UCSD-AML1 (cell line): Measurements from ENCODE around the gene NFE2L3.

Experiments used
- DNase-seq: peaks from one replicate; lab custom pipeline; 2025; ENCODE audit not compliant: unreplicated experiment; lab: John Stamatoyannopoulos, UW

Gene NFE2L3

GRCh38 chr7:26198781-26199169 lies 46.8 kb downstream of the NFE2L3 start:
- DNase-seq = no peak

- DNase-seq = peak; percentile 31
Measured at GRCh38 chr7:26199301-26200037, 47.5 kb downstream of the NFE2L3 start.

- peak; percentile 66 for DNase-seq
Measured at GRCh38 chr7:26200038-26200443, 48.0 kb downstream of the NFE2L3 start.

- DNase-seq = peak; percentile 92
Measured at GRCh38 chr7:26200444-26201246, 48.6 kb downstream of the NFE2L3 start, which contains the start of gene HNRNPA2B1. HNRNPA2B1 (minus strand) TSS chr7:26200746; CDS start chr7:26200577, 169 bp downstream.

GRCh38 chr7:26201247-26202018 lies 49.4 kb downstream of the NFE2L3 start, which contains the start of gene CBX3:
CBX3 (plus strand) TSS chr7:26201745; CDS start chr7:26202999, 1,254 bp downstream.
- peak; percentile 86 for DNase-seq

GRCh38 chr7:26202019-26202990 lies 50.3 kb downstream of the NFE2L3 start:
- DNase-seq = peak; percentile 52

GRCh38 chr7:26203016-26203415 lies 51.0 kb downstream of the NFE2L3 start:
- DNase-seq = no peak

GRCh38 chr7:26208040-26208439 lies 56.0 kb downstream of the NFE2L3 start:
- no peak for DNase-seq

GRCh38 chr7:26212921-26213718 lies 61.1 kb downstream of the NFE2L3 start:
- no peak for DNase-seq

GRCh38 chr7:26213807-26214515 lies 62.0 kb downstream of the NFE2L3 start:
- DNase-seq = no peak

- DNase-seq = no peak
Measured at GRCh38 chr7:26216049-26216448, 64.1 kb downstream of the NFE2L3 start.

GRCh38 chr7:26224359-26224758 lies 72.4 kb downstream of the NFE2L3 start:
- DNase-seq = no peak

- DNase-seq = no peak
Measured at GRCh38 chr7:26227987-26228386, 76.0 kb downstream of the NFE2L3 start.

- DNase-seq = peak; percentile 6
Measured at GRCh38 chr7:26233902-26234511, 82.0 kb downstream of the NFE2L3 start.
